ENCODE measurements around the gene MAD1L1. TPM values are rescaled to one million over a fixed set of nuclear protein-coding genes. Genes with fewer than 3 reads are reported as not detected.

Gene MAD1L1
- total and polyA plus RNA-seq, 2 of the 4 experiments (the other 2 are of a cell fraction): 29.0 to 40.9 TPM

- Histone ChIP-seq H3K27me3 (ENCODE audit: control insufficient read depth, insufficient read depth, low read length) (no peaks in the 10 kb centered on the region), H3K79me1 (ENCODE audit: low read depth in 1 of 2, low read length in 2 of 2) (peaks cover 0 to 5% of the 10 kb centered on the region in 2 experiments; a peak in 1 of 4 replicates), H4K8ac (ENCODE audit: low read depth in 2 of 2, low read length in 2 of 2) (no peak overlapping the region), H4K91ac (ENCODE audit: insufficient read depth, low read depth, low read length) (no peak overlapping the region), H3K4me1 (ENCODE audit: control insufficient read depth, insufficient read depth, low read length) (no peaks in the 10 kb centered on the region), H2BK15ac (ENCODE audit: low read depth, low read length) (no peak overlapping the region), H3K9ac (ENCODE audit: low read depth, low read length) (no peak overlapping the region), H2AK9ac (replicated peaks; ENCODE audit: low read depth, low read length, poor library complexity) (no peak overlapping the region), H3K9me1 (ENCODE audit: insufficient read depth, low read length) (peaks cover 2% of the 10 kb centered on the region; the same call in 1 of the 2 replicates), H3K4me2 (ENCODE audit: low read depth, low read length) (no peak overlapping the region), H3K18ac (ENCODE audit: low read depth, low read length) (no peak overlapping the region), H4K5ac (ENCODE audit: low read depth, low read length) (no peak overlapping the region), H3K4me3 (ENCODE audit: insufficient read depth, low read depth, low read length) (no peak overlapping the region), H4K20me1 (ENCODE audit: insufficient read depth, low read length) (no peaks in the 10 kb centered on the region; the same call in 1 of the 2 replicates), H3K27ac (ENCODE audit: insufficient read depth, low read length) (no peak overlapping the region), H3K4ac (ENCODE audit: low read depth, low read length) (no peak overlapping the region), H3K36me3 (ENCODE audit: control insufficient read depth, insufficient read depth, low read length) (no peaks in the 10 kb centered on the region), H2BK20ac (ENCODE audit: low read depth, low read length) (no peak overlapping the region), H2AFZ (replicated peaks; ENCODE audit: low read length, poor library complexity) (no peak overlapping the region), H3K56ac (ENCODE audit: extremely low read depth, insufficient read depth, low read length) (no peak overlapping the region), H2AK5ac (ENCODE audit: low read depth, low read length) (no peak overlapping the region), H3K23ac (ENCODE audit: low read depth, low read length) (no peak overlapping the region), H3K9me3 (ENCODE audit: control insufficient read depth, insufficient read depth, low read length) (no peaks in the 10 kb centered on the region), H2BK5ac (ENCODE audit: low read depth, low read length, poor library complexity, severe bottlenecking) (no peak overlapping the region), H2BK120ac (ENCODE audit: low read depth, low read length) (no peak overlapping the region), H3K14ac (replicated peaks; ENCODE audit: low read depth, low read length) (no peak overlapping the region)
- BruUV-seq (replicated peaks): no TSS peak
- no peak for TF ChIP-seq MXI1 (IDR thresholded peaks at IDR 0.05; ENCODE audit: borderline replicate concordance, low read depth, low read length)
- no peak for TF ChIP-seq CEBPB (IDR thresholded peaks at IDR 0.05; ENCODE audit: low read depth, low read length)
- no peak for TF ChIP-seq RCOR1 (IDR thresholded peaks at IDR 0.05; ENCODE audit: insufficient replicate concordance, low read length)
- TF ChIP-seq CHD1 (IDR thresholded peaks at IDR 0.05; ENCODE audit: low read depth, low read length): no peak
- TF ChIP-seq RFX5 (IDR thresholded peaks at IDR 0.05; ENCODE audit: low read depth, low read length): no peak
- no peak for TF ChIP-seq MAZ (IDR thresholded peaks at IDR 0.05; ENCODE audit: borderline replicate concordance, low read depth, low read length)
- no peak for TF ChIP-seq USF2 (IDR thresholded peaks at IDR 0.05; ENCODE audit: low read depth, low read length)
- TF ChIP-seq MAFK (IDR thresholded peaks at IDR 0.05; ENCODE audit: low read depth, low read length): no peak
- TF ChIP-seq POLR2A (IDR thresholded peaks at IDR 0.05; ENCODE audit: low read depth, low read length): no peak
- TF ChIP-seq CTCF (conservative IDR thresholded peaks at IDR 0.05; ENCODE audit: low read depth, low read length): no peak
- TF ChIP-seq SMC3 (IDR thresholded peaks at IDR 0.05; ENCODE audit: low read depth, low read length): no peak
- TF ChIP-seq ELK1 (IDR thresholded peaks at IDR 0.05; ENCODE audit: borderline replicate concordance, low read depth, low read length): no peak
- TF ChIP-seq RAD21 (IDR thresholded peaks at IDR 0.05; ENCODE audit: low read length): no peak
- TF ChIP-seq BHLHE40 (IDR thresholded peaks at IDR 0.05; ENCODE audit: low read depth, low read length): no peak
- TF ChIP-seq NFE2L2 (IDR thresholded peaks at IDR 0.05; ENCODE audit: low read depth, low read length): no peak
- no peak for TF ChIP-seq FOS (IDR thresholded peaks at IDR 0.05; ENCODE audit: low read depth, low read length)
- no peak for ATAC-seq (ENCODE audit: low read depth)
- WGBS, 2 experiments (ENCODE audit: extremely low coverage in 2 of 2, insufficient read length in 1 of 2): 86% methylated on average over 7 of the region's 15 CpGs; no CpG with 5 or more reads in 1 of the 2 experiments
- dilution Hi-C loops (cut with HindIII; ENCODE audit: low sequenced_read_pairs, unreplicated experiment): no loop called here
- POLR2A ChIA-PET (ENCODE audit: unreplicated experiment): no interaction called here
- in situ Hi-C loops (cut with MboI; ENCODE audit: low sequenced_read_pairs): no loop called here
- CTCF ChIA-PET: no interaction called here
- no peak for DNase-seq
- intact Hi-C loops (cut with micrococcal nuclease): no loop called here
These were observed 280.0 kb downstream of the MAD1L1 start for GRCh38 chr7:1952781-1953180.
